Measurements from ENCODE around the gene AIPL1.

AIPL1 gene

DNA sequence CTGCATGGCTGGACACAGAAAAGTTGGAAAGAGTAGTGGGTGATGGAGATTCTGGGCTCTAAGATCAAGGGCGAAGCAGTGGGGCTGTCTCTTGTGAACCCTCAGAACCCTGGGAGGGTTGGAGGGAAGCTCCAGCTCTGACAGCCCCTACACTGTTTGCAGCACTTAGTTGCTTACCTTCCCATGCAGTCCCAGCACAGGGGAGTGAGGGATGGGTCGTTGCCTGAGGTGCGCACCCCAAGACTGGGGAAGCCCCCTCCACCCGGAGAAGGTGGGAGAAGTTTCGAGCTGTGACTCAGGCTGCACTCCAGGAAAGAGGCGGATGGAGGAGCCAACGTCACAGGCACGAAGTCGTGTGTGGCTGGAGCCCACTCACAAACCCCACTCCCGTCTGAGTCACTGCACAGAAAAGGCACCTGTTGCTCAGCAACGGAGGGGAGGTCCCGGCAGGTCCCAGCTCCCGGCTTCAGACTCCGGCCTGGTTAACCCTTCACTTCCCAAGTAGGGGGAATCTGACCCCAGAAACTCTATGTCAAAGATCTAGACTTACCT, 60.1 kb downstream of the AIPL1 start:
- DNase-seq (ENCODE audit: extremely low read depth in 1 of 2, low read depth in 1 of 2) = no peak

DNA sequence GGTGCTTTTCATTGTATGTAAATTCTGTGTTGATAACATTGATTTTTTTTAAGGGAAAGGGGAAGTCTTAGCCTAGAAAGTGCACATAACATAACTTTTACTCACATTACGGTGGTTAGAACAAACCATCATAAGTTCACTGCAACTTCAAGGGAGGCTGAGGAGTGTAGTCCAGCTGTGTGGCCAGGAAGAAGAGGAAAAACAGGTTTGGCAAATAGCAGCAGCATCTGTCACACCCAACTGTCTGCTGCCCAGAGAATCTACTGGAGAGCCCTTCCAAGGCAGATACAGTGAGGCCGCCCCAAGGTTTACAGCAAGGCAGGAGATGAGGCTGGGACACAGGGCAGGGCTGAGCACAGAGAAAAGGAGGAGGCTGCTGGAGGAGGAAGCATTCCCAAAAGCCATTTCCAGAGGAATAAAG, 60.6 kb downstream of the AIPL1 start:
- no peak for DNase-seq (ENCODE audit: extremely low read depth in 1 of 2, low read depth in 1 of 2)

All from activated CD8-positive, alpha-beta memory T cell treated with anti-CD3 and anti-CD28 coated beads for 1 hour (primary cell).